GM12801 (cell line): ENCODE data around the gene SLC2A1.

Source experiments
- CTCF ChIP-seq: IDR thresholded peaks from one replicate; pipeline ENCODE4 v1.5.1; 2011; ENCODE audit warnings: control low read depth; ENCODE audit not compliant: insufficient read length; ENCODE audit errors: extremely low read depth

The SLC2A1 gene

GRCh38 chr1:42886046-42886739, 72.5 kb downstream of the SLC2A1 start:
- no peak for TF ChIP-seq CTCF

- no peak for TF ChIP-seq CTCF
Observed at GRCh38 chr1:42880384-42880783, 78.3 kb downstream of the SLC2A1 start.

GRCh38 chr1:42877380-42877779, 81.3 kb downstream of the SLC2A1 start:
- no peak for TF ChIP-seq CTCF

GRCh38 chr1:42876009-42876408, 82.7 kb downstream of the SLC2A1 start:
- no peak for TF ChIP-seq CTCF
